GM21381 (cell line): Measurements from ENCODE around the gene NSD1.

Experiments
- ATAC-seq: cut with Tn5 transposase; IDR thresholded peaks from one replicate; pipeline ENCODE4 v1.9.1; 2021; ENCODE audit warnings: mild to moderate bottlenecking, moderate library complexity; ENCODE audit not compliant: unreplicated experiment

NSD1 gene

GRCh38 chr5:177133096-177133852, at the start of gene NSD1:
TSS of gene NSD1 (plus strand) at chr5:177133773. CDS start at chr5:177135104, 1,331 bp downstream.
- ATAC-seq = peak; percentile 57

- no peak for ATAC-seq
These were observed 49.4 kb upstream of the NSD1 start for GRCh38 chr5:177084175-177084574.

- ATAC-seq = no peak
These were observed 47.5 kb upstream of the NSD1 start for GRCh38 chr5:177085985-177086653.

GRCh38 chr5:177086654-177087397, 46.7 kb upstream of the NSD1 start, which contains the start of gene FGFR4:
TSS of gene FGFR4 (plus strand) at chr5:177086915. CDS start at chr5:177089603, 2,688 bp downstream.
- peak; percentile 59 for ATAC-seq

- no peak for ATAC-seq
These were observed 46.1 kb upstream of the NSD1 start for GRCh38 chr5:177087398-177088005.

- no peak for ATAC-seq
These were observed 44.4 kb upstream of the NSD1 start for GRCh38 chr5:177089127-177089526.

- no peak for ATAC-seq
These were observed 43.5 kb upstream of the NSD1 start for GRCh38 chr5:177089825-177090641.

- no peak for ATAC-seq
These were observed 42.8 kb upstream of the NSD1 start for GRCh38 chr5:177090813-177091212.

GRCh38 chr5:177091232-177091631, 42.3 kb upstream of the NSD1 start:
- no peak for ATAC-seq

- no peak for ATAC-seq
These were observed 41.1 kb upstream of the NSD1 start for GRCh38 chr5:177092178-177093081.

GRCh38 chr5:177093082-177093712, 40.4 kb upstream of the NSD1 start:
- no peak for ATAC-seq

- no peak for ATAC-seq
These were observed 39.8 kb upstream of the NSD1 start for GRCh38 chr5:177093803-177094202.

GRCh38 chr5:177094224-177095087, 39.1 kb upstream of the NSD1 start:
- ATAC-seq = no peak

- ATAC-seq = no peak
These were observed 38.4 kb upstream of the NSD1 start for GRCh38 chr5:177095088-177095669.

- no peak for ATAC-seq
These were observed 37.2 kb upstream of the NSD1 start for GRCh38 chr5:177096162-177097015.
